ENCODE results near the gene PCDHGA3.
"Not testable (repeated sequence)": the region's sequence is repeated elsewhere in the genome, so short reads cannot be mapped to it uniquely, and the experiment has no call there.

Gene PCDHGA3

DNA sequence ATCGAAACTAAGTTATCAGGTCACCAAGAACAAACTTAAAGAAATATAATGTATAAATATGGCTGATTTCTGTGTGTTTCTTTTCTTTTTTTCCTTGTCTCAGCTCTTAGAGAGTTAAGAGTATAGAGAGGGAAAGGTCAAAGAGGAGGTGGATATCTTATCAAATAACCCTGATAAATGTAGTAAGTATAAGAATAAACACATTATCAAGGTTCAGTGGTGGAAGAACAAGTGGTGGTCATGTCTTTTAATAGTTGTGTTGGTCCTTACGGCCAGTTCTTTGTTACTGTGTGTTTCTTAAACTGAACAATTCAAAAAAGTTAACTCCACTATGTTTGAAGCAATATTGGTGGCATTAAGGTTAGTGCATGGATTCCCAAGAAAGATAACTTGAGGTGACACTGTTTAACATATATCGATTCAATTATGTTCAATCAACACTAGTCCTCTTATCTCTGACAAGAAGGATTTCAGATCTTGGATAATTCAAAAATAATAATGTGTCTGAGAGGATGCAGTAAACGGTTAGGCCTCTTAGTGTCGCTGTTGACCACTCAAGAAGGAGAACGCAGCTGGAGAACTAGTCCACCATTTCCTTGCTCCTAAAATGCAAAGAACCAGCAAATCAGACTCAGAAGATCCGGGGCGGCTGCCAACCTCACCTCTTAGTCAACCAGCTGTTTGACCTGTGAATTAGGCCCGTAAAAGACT is at the start of gene PCDHGA3:
Gene PCDHGA3, plus strand, starts transcription at position 588 of the 711 bp plus-strand sequence. CDS start 205 bp downstream, outside the sequence.
- no peak for DNase-seq (ENCODE audit: low spot score)

DNA sequence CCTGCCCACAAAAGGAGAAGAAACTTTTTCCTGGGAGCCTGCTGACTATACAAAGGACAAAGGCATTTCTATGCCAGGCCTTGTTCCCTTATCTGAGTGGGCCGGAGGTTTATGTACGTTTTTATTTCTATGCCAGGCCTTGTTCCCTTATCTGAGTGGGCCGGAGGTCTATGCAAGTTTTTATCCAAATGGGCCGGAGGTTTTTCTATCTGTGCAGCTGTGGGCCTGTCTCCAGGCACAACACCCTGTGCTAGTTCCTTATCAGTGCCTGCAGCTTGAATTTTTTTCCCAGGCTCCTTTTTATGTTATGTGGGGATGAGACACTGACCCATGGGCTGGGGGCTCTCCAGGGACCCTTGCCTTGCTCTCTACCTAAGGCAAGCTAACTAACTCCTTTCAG is 45.3 kb upstream of the PCDHGA3 start:
- peak; percentile 14 for DNase-seq (ENCODE audit: low spot score)

GRCh38 chr5:141303756-141304155 is 39.9 kb upstream of the PCDHGA3 start, which contains the start of gene SLC25A2:
TSS of gene SLC25A2 (minus strand) at chr5:141304049. CDS start at chr5:141303865, 184 bp downstream.
- DNase-seq (ENCODE audit: low spot score) = no peak

DNA sequence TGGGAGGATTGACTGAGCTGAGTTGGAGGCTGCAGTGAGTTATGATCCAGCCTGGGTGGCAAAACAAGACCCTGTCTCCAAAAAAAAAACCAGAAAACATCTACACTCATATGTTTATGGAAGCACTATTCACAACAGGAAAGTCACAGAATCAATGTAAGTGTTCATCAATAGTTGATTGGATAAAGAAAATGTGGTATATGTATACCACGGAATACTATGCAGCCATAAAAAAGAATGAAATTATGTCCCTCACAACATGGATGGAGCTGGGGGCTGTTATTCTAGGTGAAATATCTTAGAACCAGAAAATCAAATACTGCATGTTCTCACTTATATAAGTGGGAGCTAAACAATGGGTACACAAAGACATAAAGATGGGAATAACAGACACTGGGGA is 37.0 kb upstream of the PCDHGA3 start:
- DNase-seq (ENCODE audit: low spot score) = no peak

DNA sequence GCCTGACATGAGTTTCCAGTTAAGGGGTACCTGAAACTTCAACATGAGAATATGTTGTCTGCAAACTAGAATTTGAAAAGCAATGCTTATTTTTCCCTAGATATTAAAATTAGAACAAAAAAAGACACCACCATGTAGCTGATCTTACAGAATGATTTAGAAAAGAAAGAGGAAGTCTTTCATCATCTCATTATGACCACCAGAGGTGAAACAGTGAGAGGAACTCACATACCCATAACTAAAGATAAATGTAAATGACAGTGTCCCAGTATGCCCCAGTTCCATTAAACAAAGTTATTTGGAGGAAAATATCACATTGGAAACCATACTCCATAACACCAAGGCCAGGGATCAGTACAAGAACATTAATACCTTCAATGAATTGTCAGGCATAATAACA is 29.9 kb upstream of the PCDHGA3 start:
- DNase-seq (ENCODE audit: low spot score) = no peak

GRCh38 chr5:141316963-141317362 is 26.7 kb upstream of the PCDHGA3 start:
- DNase-seq (ENCODE audit: low spot score) = not testable (repeated sequence)

- no peak for DNase-seq (ENCODE audit: low spot score)
Observed at GRCh38 chr5:141319202-141319601, 24.4 kb upstream of the PCDHGA3 start.

DNA sequence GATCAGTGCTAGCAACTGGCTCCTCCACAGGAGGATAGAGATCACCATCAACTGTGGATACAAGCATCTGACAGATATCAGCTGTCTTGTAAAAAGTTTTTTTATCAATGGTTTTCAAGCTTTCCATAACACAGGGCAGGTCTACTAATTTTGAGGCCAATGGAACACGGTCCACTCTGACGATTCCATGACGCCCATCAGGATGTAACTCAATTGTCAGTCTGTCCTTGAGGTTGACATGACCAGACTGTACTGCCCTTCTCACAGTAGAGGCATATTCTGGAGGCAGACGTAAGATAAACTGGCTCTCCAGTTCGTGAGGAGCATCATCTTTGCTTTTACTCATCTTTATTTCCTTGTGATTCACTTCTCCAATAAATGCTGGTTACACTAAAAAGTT is 23.9 kb upstream of the PCDHGA3 start:
- DNase-seq (ENCODE audit: low spot score) = no peak

DNA sequence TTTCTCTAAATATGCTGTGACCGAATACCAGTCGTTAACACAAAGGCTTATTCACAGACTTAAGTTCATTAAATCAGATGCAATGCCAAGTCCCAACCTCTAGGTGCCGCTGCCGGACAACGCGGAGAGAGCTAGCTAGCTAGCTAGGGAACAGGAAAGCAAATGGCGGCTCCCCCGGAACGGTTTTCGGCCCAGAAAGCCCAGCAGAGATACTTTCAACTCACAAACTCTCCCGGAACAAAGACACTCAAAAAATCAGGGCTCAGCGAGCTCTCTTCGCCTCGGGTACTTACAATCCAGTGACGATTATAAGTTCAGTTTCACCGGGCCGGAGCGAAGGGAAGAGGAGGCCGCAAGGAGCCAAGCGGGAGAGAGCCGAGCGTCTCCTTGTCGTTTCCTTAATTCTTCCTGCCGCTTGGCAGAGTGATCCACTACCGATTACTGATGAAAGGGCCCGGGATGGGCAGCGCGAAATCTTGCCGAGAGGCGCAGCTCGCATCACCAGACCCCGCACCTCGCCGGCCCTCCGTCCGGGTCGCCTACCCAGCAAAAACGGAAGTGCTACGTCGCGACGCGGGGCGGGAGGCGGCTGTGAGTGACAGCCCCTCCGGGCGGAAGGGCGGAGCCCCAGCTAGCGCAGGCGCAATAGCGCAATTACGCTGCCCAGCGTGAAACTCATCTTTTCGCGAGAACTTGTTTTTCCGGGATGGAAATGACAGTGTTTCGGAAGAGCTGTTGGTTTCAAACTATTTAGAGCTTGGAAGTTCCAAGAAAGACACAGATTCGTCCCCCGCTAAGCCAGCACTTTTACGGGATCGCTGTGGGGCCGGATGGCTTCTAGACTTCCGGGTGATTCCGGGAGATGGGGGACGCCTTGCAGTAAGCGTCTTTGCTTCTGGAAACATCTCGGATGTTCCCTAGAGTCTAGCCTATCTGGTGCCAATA is 23.1 kb upstream of the PCDHGA3 start, which contains the start of gene TAF7:
Gene TAF7, minus strand, starts transcription at position 560 of the 945 bp plus-strand sequence. CDS start 740 bp downstream, outside the sequence.
- peak; percentile 69 for DNase-seq (ENCODE audit: low spot score)

GRCh38 chr5:141322261-141322660 is 21.4 kb upstream of the PCDHGA3 start:
- DNase-seq (ENCODE audit: low spot score) = no peak

DNA sequence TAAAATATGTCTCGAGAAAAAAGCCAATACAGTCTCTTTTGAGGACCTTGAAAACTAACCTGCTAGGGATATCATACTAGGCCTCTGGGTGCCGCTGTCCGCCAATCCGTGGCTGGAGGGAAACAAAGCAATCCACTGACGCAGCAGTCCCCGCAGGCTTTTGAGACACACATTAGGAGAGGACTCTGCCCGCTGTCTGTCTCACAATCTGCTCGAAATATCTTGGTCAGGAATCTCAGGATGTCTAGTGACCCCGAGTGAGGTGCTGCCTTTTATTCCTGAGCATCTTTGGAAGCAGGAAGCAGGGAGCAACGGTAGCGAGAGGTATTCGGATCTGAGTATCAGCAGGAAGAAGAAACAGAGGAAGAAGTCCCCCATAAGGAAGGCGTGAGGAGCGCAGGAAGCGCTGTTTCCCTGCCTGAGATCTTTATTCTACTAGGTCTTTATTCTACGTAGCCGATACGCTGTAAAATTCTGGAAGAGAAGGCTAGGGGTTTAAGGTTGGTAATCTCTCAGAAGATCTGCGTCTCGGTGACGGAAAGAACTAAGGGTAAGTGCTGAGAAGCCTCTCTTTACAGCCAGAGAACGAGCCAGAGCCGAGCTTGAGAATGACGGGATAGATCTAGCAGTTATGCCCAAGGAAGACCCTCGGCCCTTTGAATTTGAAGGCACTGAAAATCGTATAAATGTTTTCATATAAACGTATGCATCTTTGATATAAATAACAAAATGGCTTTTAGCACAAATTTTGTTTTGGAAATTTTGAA is 17.4 kb upstream of the PCDHGA3 start:
- peak; percentile 16 for DNase-seq (ENCODE audit: low spot score)

- no peak for DNase-seq (ENCODE audit: low spot score)
Observed at GRCh38 chr5:141328231-141328630, 15.4 kb upstream of the PCDHGA3 start.

- DNase-seq (ENCODE audit: low spot score) = peak; percentile 28
Observed at GRCh38 chr5:141330299-141331080, 13.1 kb upstream of the PCDHGA3 start, which contains the start of gene PCDHGA1. TSS of gene PCDHGA1 (plus strand) at chr5:141330514.

GRCh38 chr5:141332571-141332970 is 11.1 kb upstream of the PCDHGA3 start:
- DNase-seq (ENCODE audit: low spot score) = not testable (repeated sequence)

- peak; percentile 9 for DNase-seq (ENCODE audit: low spot score)
Observed at GRCh38 chr5:141338538-141339306, 4.9 kb upstream of the PCDHGA3 start, which contains the start of gene PCDHGA2. TSS of gene PCDHGA2 (plus strand) at chr5:141338760.

DNA sequence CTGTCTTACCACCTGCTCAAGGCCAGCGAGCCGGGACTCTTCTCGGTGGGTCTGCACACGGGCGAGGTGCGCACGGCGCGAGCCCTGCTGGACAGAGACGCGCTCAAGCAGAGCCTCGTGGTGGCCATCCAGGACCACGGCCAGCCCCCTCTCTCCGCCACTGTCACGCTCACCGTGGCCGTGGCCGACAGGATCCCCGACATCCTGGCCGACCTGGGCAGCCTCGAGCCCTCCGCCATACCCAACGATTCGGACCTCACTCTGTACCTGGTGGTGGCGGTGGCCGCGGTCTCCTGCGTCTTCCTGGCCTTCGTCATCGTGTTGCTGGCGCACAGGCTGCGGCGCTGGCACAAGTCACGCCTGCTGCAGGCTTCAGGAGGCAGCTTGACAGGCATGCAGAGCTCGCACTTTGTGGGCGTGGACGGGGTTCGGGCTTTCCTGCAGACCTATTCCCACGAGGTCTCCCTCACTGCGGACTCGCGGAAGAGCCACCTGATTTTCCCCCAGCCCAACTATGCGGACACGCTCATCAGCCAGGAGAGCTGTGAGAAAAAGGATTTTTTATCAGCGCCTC is 2.8 kb upstream of the PCDHGA3 start:
- not testable (repeated sequence) for DNase-seq (ENCODE audit: low spot score)

DNA sequence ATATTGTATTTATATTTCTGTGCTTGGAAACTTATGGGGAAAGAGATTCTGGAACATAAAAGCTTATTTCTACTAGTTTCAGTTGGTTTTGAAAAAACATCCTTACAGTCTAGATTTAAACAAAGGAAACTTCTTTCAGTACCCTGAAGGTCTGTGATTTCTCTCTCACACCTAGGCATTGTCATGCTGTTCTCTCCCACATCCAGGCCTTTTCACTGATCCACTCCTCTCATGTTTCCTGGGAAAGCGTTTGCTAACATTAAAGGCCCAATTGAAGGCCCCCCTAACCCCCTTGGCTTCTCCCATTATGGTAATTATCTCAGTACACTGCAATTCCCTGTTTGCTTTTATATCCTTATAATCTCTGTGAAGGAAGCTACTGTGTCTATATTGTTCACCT is 856 bp upstream of the PCDHGA3 start:
- DNase-seq (ENCODE audit: low spot score) = no peak

GRCh38 chr5:141343953-141344463 is 379 bp downstream of the PCDHGA3 start:
- DNase-seq (ENCODE audit: low spot score) = no peak

DNA sequence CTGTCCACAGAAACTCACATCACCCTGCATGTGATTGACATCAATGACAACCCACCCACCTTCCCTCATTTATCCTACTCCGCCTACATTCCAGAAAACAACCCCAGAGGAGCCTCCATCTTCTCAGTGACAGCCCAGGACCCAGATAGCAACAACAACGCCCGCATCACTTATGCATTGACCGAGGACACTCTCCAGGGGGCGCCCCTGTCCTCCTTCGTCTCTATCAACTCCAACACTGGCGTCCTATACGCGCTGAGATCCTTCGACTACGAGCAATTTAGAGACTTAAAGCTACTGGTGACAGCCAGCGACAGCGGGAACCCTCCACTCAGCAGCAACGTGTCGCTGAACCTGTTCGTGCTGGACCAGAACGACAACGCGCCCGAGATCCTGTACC is 1.7 kb downstream of the PCDHGA3 start:
- no peak for DNase-seq (ENCODE audit: low spot score)

DNA sequence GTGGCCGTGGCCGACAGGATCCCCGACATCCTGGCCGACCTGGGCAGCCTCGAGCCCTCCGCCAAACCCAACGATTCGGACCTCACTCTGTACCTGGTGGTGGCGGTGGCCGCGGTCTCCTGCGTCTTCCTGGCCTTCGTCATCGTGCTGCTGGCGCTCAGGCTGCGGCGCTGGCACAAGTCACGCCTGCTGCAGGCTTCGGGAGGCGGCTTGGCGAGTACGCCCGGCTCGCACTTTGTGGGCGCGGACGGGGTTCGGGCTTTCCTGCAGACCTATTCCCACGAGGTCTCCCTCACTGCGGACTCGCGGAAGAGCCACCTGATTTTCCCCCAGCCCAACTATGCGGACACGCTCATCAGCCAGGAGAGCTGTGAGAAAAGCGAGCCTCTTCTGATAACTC is 2.4 kb downstream of the PCDHGA3 start:
- not testable (repeated sequence) for DNase-seq (ENCODE audit: low spot score)

All from COLO829 (cell line).